ENCODE measurements around the gene UPF3B. TPM values are rescaled to one million over a fixed set of nuclear protein-coding genes. Genes with fewer than 3 reads are reported as not detected.

UPF3B gene
- total RNA-seq, 1 donor = 1.8 TPM

DNA sequence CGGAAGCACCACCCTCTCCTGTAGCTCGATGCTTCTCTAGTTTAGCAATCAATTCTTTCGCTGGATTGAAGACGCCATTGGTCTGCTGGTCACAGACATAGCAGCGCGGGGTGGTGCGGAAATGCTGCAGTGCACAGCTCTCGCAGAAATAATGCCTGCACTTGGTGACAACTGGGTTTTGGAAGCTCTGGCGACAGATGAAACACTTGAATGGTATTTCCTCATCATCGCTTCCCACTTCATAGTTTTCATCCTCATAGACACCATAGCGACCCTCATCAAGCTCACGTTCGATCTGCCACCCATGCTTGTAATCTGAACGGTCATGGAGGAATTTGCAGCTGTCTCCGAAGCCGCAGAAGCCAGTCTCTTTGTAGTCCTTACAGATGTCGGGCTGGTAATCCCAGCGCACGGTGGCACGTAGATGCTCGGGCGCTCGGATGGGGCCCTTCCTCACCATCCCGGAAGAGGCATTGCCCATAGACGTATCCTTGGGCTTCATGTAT is 17.9 kb upstream of the UPF3B start:
- peak overlapping the region; percentile 81 for H2AFZ ChIP-seq (ENCODE audit: low read length)
- H3K27ac ChIP-seq (ENCODE audit: low read depth, low read length) = peak overlapping the region; percentile 87
- peak overlapping the region; percentile 86 for H3K4me2 ChIP-seq (ENCODE audit: insufficient read depth, low read length)
- DNase-seq (ENCODE audit: insufficient read length, low spot score, missing footprints) = peak; percentile 71
- peak overlapping the region; percentile 76 for H3K4me3 ChIP-seq (ENCODE audit: insufficient read depth, low read length)
- peaks cover 21% of the 10 kb centered on the region for H3K79me2 ChIP-seq (ENCODE audit: insufficient read depth, low read length)
- H3K9me3 ChIP-seq (ENCODE audit: low read depth, low read length) = no peaks in the 10 kb centered on the region
- no peaks in the 10 kb centered on the region for H3K4me1 ChIP-seq (ENCODE audit: insufficient read depth, low read length)
- H3K27me3 ChIP-seq (ENCODE audit: insufficient read depth, low read length) = no peaks in the 10 kb centered on the region
- peaks cover 2% of the 10 kb centered on the region for H4K20me1 ChIP-seq (ENCODE audit: insufficient read depth, low read length)
- no peaks in the 10 kb centered on the region for H3K36me3 ChIP-seq (ENCODE audit: insufficient read depth, low read length)
- TF ChIP-seq, protein P1, sequence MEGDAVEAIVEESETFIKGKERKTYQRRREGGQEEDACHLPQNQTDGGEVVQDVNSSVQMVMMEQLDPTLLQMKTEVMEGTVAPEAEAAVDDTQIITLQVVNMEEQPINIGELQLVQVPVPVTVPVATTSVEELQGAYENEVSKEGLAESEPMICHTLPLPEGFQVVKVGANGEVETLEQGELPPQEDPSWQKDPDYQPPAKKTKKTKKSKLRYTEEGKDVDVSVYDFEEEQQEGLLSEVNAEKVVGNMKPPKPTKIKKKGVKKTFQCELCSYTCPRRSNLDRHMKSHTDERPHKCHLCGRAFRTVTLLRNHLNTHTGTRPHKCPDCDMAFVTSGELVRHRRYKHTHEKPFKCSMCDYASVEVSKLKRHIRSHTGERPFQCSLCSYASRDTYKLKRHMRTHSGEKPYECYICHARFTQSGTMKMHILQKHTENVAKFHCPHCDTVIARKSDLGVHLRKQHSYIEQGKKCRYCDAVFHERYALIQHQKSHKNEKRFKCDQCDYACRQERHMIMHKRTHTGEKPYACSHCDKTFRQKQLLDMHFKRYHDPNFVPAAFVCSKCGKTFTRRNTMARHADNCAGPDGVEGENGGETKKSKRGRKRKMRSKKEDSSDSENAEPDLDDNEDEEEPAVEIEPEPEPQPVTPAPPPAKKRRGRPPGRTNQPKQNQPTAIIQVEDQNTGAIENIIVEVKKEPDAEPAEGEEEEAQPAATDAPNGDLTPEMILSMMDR (IDR thresholded peaks at IDR 0.05; ENCODE audit: extremely low read depth, low read depth, low read length) = no peak

DNA sequence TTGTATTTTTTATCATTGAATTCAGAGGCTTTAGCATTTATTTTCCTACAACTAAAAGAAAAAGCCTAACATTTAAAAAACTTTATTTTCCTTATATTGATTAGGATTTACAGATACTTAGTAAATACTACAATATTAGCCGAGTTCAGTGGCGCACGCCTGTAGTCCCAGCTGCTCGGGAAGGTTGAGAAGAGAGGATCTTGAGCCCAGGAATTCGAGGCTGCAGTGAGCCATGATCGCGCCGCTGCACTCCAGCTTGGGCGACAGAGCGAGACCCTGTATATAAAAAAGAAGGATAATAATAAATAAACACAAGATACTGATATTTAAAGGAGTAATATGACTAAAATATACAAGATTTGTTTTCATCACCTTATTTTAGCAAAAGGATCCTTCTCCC is 681 bp upstream of the UPF3B start:
- H3K27ac ChIP-seq (ENCODE audit: low read depth, low read length) = peak overlapping the region; percentile 58
- no peaks in the 10 kb centered on the region for H3K36me3 ChIP-seq (ENCODE audit: insufficient read depth, low read length)
- peaks cover 3% of the 10 kb centered on the region for H3K4me1 ChIP-seq (ENCODE audit: insufficient read depth, low read length)
- no peaks in the 10 kb centered on the region for H4K20me1 ChIP-seq (ENCODE audit: insufficient read depth, low read length)
- no peaks in the 10 kb centered on the region for H3K27me3 ChIP-seq (ENCODE audit: insufficient read depth, low read length)
- no peak for DNase-seq (ENCODE audit: insufficient read length, low spot score, missing footprints)
- peak overlapping the region; percentile 84 for H2AFZ ChIP-seq (ENCODE audit: low read length)
- H3K9me3 ChIP-seq (ENCODE audit: low read depth, low read length) = no peaks in the 10 kb centered on the region
- peak overlapping the region; percentile 79 for H3K4me3 ChIP-seq (ENCODE audit: insufficient read depth, low read length)
- H3K4me2 ChIP-seq (ENCODE audit: insufficient read depth, low read length) = peak overlapping the region; percentile 86
- TF ChIP-seq, protein P1 (IDR thresholded peaks at IDR 0.05; ENCODE audit: extremely low read depth, low read depth, low read length) = no peak
- peaks cover 10% of the 10 kb centered on the region for H3K79me2 ChIP-seq (ENCODE audit: insufficient read depth, low read length)

DNA sequence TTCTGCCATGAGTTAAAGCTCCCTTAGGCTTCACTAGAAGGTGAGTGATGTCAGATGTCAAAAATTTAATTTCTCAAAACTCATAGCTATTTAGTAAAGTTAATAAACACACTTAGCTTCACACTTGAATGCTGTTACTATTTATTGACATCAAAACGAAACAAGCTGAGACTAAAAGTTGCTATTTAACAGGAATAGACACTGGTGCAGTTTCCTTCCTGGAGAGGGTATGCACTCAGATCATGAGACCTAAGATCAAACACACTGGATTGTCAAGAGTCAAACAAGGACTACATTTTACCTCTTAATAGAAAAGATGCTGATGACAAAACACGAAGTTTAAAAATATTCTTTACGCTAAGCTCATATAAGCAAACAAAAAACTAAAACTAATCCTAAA is 18.9 kb downstream of the UPF3B start:
- no peak overlapping the region for H3K4me3 ChIP-seq (ENCODE audit: insufficient read depth, low read length)
- no peak overlapping the region for H3K4me2 ChIP-seq (ENCODE audit: insufficient read depth, low read length)
- H3K4me1 ChIP-seq (ENCODE audit: insufficient read depth, low read length) = no peaks in the 10 kb centered on the region
- H3K27ac ChIP-seq (ENCODE audit: low read depth, low read length) = no peak overlapping the region
- H3K27me3 ChIP-seq (ENCODE audit: insufficient read depth, low read length) = no peaks in the 10 kb centered on the region
- H3K36me3 ChIP-seq (ENCODE audit: insufficient read depth, low read length) = peaks cover 15% of the 10 kb centered on the region
- TF ChIP-seq, protein P1 (IDR thresholded peaks at IDR 0.05; ENCODE audit: extremely low read depth, low read depth, low read length) = no peak
- H3K79me2 ChIP-seq (ENCODE audit: insufficient read depth, low read length) = no peaks in the 10 kb centered on the region
- no peaks in the 10 kb centered on the region for H4K20me1 ChIP-seq (ENCODE audit: insufficient read depth, low read length)
- H3K9me3 ChIP-seq (ENCODE audit: low read depth, low read length) = no peaks in the 10 kb centered on the region
- no peak overlapping the region for H2AFZ ChIP-seq (ENCODE audit: low read length)
- no peak for DNase-seq (ENCODE audit: insufficient read length, low spot score, missing footprints)

DNA sequence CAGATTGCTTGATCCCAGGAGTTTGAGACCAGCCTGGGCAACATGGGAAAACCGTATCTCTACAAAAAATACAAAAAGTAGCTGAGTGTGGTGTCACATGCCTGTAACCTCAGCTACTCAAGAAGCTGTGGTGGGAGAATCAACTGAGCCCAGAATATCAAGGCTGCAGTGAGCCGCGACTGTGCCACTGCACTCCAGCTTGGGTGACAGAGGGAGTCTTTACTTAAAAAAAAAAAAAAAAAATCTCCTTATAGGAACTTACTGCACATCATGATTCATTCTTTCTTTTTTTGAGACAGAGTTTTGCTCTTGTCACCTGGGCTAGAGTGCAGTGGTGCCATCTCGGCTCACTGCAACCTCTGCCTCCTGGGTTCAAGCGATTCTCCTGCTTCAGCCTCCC is 24.3 kb downstream of the UPF3B start:
- peaks cover 3% of the 10 kb centered on the region for H3K4me1 ChIP-seq (ENCODE audit: insufficient read depth, low read length)
- H3K9me3 ChIP-seq (ENCODE audit: low read depth, low read length) = no peaks in the 10 kb centered on the region
- no peak for DNase-seq (ENCODE audit: insufficient read length, low spot score, missing footprints)
- TF ChIP-seq, protein P1 (IDR thresholded peaks at IDR 0.05; ENCODE audit: extremely low read depth, low read depth, low read length) = no peak
- H3K36me3 ChIP-seq (ENCODE audit: insufficient read depth, low read length) = no peaks in the 10 kb centered on the region
- no peak overlapping the region for H3K4me2 ChIP-seq (ENCODE audit: insufficient read depth, low read length)
- no peak overlapping the region for H3K4me3 ChIP-seq (ENCODE audit: insufficient read depth, low read length)
- H3K27me3 ChIP-seq (ENCODE audit: insufficient read depth, low read length) = no peaks in the 10 kb centered on the region
- no peak overlapping the region for H2AFZ ChIP-seq (ENCODE audit: low read length)
- H3K79me2 ChIP-seq (ENCODE audit: insufficient read depth, low read length) = no peaks in the 10 kb centered on the region
- no peaks in the 10 kb centered on the region for H4K20me1 ChIP-seq (ENCODE audit: insufficient read depth, low read length)
- no peak overlapping the region for H3K27ac ChIP-seq (ENCODE audit: low read depth, low read length)
